ENCODE measurements around the gene SH3RF2.

DNA sequence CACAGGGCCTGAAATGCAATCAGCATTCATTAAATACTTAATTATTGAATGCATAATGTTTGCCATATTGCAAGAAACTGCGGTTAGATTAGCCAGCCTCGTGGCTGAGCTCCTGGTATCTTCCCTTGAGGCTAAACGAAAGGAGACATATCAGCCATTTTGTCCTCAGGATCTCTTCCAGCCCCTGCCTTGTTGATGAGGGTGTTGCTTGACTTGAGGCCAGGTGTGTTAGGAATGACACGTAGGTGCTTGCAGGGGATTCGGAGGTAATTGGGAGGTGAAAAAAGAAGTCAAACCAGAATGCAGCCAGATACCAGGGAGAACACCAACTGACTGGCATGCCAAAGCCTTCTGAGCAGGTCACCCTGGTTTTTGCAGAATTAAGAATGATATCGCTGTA, 12.5 kb downstream of the SH3RF2 start:
- TF ChIP-seq POLR2A (IDR thresholded peaks at IDR 0.05), result no peak
- TF ChIP-seq, protein P1, sequence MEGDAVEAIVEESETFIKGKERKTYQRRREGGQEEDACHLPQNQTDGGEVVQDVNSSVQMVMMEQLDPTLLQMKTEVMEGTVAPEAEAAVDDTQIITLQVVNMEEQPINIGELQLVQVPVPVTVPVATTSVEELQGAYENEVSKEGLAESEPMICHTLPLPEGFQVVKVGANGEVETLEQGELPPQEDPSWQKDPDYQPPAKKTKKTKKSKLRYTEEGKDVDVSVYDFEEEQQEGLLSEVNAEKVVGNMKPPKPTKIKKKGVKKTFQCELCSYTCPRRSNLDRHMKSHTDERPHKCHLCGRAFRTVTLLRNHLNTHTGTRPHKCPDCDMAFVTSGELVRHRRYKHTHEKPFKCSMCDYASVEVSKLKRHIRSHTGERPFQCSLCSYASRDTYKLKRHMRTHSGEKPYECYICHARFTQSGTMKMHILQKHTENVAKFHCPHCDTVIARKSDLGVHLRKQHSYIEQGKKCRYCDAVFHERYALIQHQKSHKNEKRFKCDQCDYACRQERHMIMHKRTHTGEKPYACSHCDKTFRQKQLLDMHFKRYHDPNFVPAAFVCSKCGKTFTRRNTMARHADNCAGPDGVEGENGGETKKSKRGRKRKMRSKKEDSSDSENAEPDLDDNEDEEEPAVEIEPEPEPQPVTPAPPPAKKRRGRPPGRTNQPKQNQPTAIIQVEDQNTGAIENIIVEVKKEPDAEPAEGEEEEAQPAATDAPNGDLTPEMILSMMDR (IDR thresholded peaks at IDR 0.05), result no peak
